ENCODE results near the gene TMEM181.

- TF ChIP-seq CTCF (IDR thresholded peaks at IDR 0.05) (no peak), EP300 (IDR thresholded peaks at IDR 0.05) (no peak), SMC3 (IDR thresholded peaks at IDR 0.05) (no peak), POLR2A (IDR thresholded peaks at IDR 0.05; ENCODE audit: low read length) (no peak), EHMT2 (IDR thresholded peaks at IDR 0.05; ENCODE audit: low read depth) (no peak), RNF2 (IDR thresholded peaks at IDR 0.05; ENCODE audit: borderline replicate concordance, low read depth) (no peak), E2F6 (IDR thresholded peaks at IDR 0.05; ENCODE audit: borderline replicate concordance, low read depth) (no peak), RAD21 (conservative IDR thresholded peaks at IDR 0.05 in 1 of 2, IDR thresholded peaks at IDR 0.05 in 1 of 2) (no peak), CHD2 (IDR thresholded peaks at IDR 0.05; ENCODE audit: low read length, partially characterized antibody) (no peak), ZC3H11A (IDR thresholded peaks at IDR 0.05) (no peak), HDAC2 (IDR thresholded peaks at IDR 0.05) (no peak)
Measured at GRCh38 chr6:158556113-158556512, 3.8 kb upstream of the TMEM181 start.
